Mucosa of rectum (tissue), 2 donors: ENCODE results near the gene ANAPC1.
"Not testable (repeated sequence)": the region's sequence is repeated elsewhere in the genome, so short reads cannot be mapped to it uniquely, and the experiment has no call there.

ENCODE experiments used
- H3K27ac ChIP-seq, 2 donors: one replicate each; pipeline ENCODE4 v1.7.0; 2013; ENCODE audit warnings: inconsistent platforms in 2 of 2, low read depth in 2 of 2, low read length in 2 of 2
- H3K27me3 ChIP-seq, 2 donors: one replicate each; pipeline ENCODE4 v1.7.0; 2013; ENCODE audit warnings: low read length in 2 of 2; ENCODE audit not compliant: control insufficient read depth in 2 of 2, insufficient read depth in 2 of 2
- H3K36me3 ChIP-seq, 2 donors: one replicate each; pipeline ENCODE4 v1.7.0; 2013; ENCODE audit warnings: low read length in 2 of 2; ENCODE audit not compliant: control insufficient read depth in 2 of 2, insufficient read depth in 2 of 2
- H3K4me1 ChIP-seq, 2 donors: one replicate each; pipeline ENCODE4 v1.7.0; 2013; ENCODE audit warnings: low read length in 2 of 2, mild to moderate bottlenecking in 1 of 2; ENCODE audit not compliant: control insufficient read depth in 2 of 2, insufficient read depth in 2 of 2
- H3K4me3 ChIP-seq, 2 donors: one replicate each; pipeline ENCODE4 v1.7.0; 2013; ENCODE audit warnings: low read length in 2 of 2
- H3K9ac ChIP-seq, 2 donors: one replicate each; pipeline ENCODE4 v1.7.0; 2013; ENCODE audit warnings: low read length in 2 of 2, low read depth in 1 of 2, mild to moderate bottlenecking in 1 of 2
- H3K9me3 ChIP-seq, 2 donors: one replicate each; pipeline ENCODE4 v1.7.0; 2013; ENCODE audit warnings: low read length in 2 of 2; ENCODE audit not compliant: control insufficient read depth in 2 of 2
- donor health status: healthy.
- donor health status: Normal muscosa, but diverticular disease.

Gene ANAPC1

DNA sequence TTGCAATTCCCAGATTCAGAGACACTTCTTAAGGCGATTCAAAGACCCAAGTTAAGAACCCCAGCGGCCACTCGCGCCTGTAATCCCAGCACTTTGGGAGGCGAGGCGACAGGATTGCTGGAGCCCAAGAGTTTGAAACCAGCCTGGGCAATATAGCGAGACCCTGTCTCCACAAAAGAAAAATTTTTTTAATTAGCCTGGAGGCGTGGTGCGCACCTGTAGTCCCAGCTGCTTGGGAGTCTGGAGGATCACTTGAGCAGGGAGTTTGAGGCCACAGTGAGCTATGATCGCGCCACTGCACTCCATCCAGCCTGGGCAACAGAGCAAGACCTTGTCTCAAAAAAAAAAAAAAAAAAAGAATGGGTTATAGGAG, 585 bp upstream of the ANAPC1 start:
- Histone ChIP-seq H3K4me3 (peak overlapping the region; percentile 92 to 98), H3K36me3 (no peaks in the 10 kb centered on the region)

DNA sequence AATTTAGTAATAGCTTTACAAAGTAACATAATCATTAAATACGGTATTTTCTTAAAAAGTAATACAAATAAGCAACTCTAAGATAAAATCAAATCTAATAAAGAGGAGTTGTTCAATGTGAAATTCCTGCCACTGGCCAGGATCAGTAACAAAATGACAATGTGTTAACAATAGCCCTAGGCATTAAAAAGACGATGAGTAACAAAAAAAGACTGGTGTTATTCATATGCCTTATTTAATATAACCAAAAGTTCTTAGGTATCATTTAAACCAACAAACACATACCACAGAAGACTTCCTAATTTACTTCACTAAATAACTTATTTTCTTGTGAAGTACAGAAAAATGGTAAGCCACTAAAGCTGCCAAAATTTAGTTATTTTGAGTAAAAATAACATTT, 11.2 kb downstream of the ANAPC1 start:
- not testable (repeated sequence) for H3K9me3 ChIP-seq, H3K27ac ChIP-seq, H3K9ac ChIP-seq, H3K36me3 ChIP-seq, H3K27me3 ChIP-seq, H3K4me3 ChIP-seq, H3K4me1 ChIP-seq

More for the DNA sequence above, 585 bp upstream of the ANAPC1 start:
- no peaks in the 10 kb centered on the region for H3K27me3 ChIP-seq
- H3K27ac ChIP-seq, result peak overlapping the region; percentile 83 to 87
- peak overlapping the region; percentile 86 to 90 for H3K9ac ChIP-seq
- H3K9me3 ChIP-seq, result no peaks in the 10 kb centered on the region
- peaks cover 2 to 6% of the 10 kb centered on the region in 2 donors for H3K4me1 ChIP-seq

DNA sequence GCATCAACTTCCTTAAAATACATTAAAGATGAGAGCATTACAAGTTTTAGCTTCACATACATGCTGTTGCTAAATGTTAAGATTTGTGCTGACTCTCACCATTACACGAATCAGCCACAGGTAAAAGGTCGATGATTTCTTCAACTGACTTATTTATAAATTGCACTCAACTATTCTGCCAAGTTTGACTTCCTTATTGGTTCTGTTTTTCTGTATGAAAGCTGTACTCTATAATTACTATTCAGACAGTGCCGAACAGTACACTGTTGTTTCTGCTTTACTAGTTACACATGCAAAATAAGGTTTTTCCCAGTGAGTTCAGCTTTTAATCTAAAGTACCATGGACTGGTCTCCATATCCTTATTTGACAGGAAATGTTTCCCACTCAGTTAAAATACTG, 18.9 kb downstream of the ANAPC1 start:
- H3K4me1 ChIP-seq, H3K36me3 ChIP-seq, H3K27ac ChIP-seq, H3K4me3 ChIP-seq, H3K9me3 ChIP-seq, H3K9ac ChIP-seq, H3K27me3 ChIP-seq: not testable (repeated sequence)

DNA sequence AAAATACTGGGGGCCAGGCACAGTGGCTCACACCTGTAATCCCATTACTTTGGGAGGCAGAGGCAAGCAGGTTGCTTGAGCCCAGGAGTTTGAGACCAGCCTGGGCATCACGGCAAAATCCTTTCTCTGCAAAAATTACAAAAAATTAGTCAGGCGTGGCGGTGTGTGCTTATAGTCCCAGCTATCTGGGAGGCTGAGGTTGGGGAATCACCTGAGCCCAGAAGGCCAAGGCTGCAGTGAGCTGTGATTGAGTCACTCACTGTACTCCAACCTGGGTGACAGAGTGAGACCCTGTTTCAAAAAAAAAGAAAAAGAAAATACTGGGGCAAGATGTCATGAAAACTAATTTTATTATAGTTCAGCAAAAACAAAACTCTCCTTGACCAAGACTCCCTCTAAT, 24.0 kb downstream of the ANAPC1 start:
- not testable (repeated sequence) for H3K4me1 ChIP-seq, H3K27me3 ChIP-seq, H3K4me3 ChIP-seq, H3K36me3 ChIP-seq, H3K9ac ChIP-seq, H3K27ac ChIP-seq, H3K9me3 ChIP-seq

DNA sequence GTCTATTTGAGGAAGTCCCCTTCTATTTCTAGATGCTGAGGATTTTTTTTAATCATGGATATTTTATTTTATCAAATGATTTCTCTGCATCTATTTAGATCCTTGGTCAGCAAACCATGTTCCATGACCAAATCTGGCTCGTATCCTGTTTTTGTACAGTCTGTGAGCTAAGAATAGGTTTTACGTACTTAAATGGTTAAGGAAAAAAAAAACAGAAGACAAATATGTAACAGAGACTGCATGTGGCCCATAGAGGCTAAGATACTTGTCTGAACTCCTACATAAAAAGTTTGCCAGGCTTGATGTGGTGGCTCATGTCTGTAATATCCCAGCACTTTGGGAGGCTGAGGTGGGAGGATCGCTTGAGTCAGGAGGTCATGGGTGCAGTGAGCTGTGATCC, 31.4 kb downstream of the ANAPC1 start:
- not testable (repeated sequence) for H3K36me3 ChIP-seq, H3K4me1 ChIP-seq, H3K9ac ChIP-seq, H3K4me3 ChIP-seq, H3K27me3 ChIP-seq, H3K9me3 ChIP-seq, H3K27ac ChIP-seq

DNA sequence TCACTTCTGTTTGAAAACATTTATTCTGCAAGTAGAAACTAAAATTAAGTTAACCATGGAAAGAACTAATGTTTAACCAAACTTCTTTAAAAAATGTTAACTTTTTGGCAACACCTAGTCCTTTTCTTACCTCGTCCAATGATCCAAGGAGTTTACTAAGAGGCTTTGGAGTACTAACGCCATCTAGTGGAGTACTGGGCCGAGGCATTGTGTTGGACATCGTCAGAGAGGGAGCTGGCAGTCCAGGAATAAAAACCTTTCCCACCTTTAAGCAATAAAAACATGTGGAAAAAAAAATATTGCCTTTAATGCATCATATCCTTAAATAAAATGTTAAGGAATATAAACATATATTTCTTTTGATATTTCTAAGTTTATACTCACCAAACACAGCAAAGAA, 33.3 kb downstream of the ANAPC1 start:
- not testable (repeated sequence) for H3K4me3 ChIP-seq

DNA sequence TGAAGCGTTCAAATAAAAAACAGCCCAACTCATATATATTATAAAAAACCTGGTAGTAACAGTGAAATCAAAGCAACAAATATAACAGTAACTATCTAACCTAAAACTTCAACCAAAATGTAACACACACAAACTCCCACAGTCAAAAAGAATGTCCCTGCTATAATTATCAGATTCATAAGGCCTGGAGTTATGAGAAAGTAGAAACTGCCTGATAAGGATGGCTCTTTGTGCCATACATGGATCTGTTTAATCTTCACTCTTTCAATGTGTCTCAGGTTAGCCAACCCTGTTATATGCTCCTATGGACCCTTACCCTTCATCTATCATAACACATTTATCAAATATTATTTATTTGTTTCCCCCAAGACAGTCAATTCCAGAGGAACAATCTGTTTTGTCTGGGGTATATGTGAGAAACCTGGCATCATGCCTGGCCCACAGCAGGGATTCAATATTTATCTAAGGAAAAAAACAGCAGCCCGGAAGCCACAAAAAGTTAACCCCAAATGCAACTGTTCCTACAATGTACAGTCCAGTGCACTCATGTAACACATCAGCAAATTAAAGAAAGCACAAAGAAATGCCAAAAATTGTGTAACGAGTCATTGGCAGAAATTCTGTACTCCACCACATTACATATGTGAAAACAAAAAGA, 44.2 kb downstream of the ANAPC1 start:
- not testable (repeated sequence) for H3K4me3 ChIP-seq, H3K27me3 ChIP-seq, H3K9me3 ChIP-seq, H3K27ac ChIP-seq, H3K4me1 ChIP-seq, H3K36me3 ChIP-seq, H3K9ac ChIP-seq

More for the DNA sequence above, 33.3 kb downstream of the ANAPC1 start:
- not testable (repeated sequence) for H3K9ac ChIP-seq, H3K27me3 ChIP-seq, H3K27ac ChIP-seq, H3K9me3 ChIP-seq, H3K4me1 ChIP-seq
- peaks cover 4 to 12% of the 10 kb centered on the region in 2 donors for H3K36me3 ChIP-seq

DNA sequence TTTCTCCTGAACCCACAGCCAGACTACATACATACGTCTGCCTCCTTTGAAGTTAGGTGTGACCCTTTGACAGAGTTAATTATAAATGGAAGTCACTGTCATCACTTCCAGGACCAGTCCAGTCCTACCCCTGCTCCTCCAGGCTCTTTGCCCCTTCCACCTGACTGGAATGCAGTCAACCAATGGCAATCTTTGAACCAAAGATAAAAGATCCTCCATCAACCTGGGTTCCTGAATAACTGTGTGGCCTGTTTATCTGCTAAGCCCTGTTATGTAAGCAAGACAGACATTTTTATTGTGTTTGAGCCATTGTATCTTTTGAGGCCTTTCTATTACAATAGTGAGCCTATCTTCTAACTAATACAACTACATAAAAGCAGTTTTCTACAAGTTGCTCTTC, 45.0 kb downstream of the ANAPC1 start:
- H3K27me3 ChIP-seq, H3K9ac ChIP-seq, H3K36me3 ChIP-seq, H3K27ac ChIP-seq, H3K4me3 ChIP-seq, H3K9me3 ChIP-seq, H3K4me1 ChIP-seq: not testable (repeated sequence)

DNA sequence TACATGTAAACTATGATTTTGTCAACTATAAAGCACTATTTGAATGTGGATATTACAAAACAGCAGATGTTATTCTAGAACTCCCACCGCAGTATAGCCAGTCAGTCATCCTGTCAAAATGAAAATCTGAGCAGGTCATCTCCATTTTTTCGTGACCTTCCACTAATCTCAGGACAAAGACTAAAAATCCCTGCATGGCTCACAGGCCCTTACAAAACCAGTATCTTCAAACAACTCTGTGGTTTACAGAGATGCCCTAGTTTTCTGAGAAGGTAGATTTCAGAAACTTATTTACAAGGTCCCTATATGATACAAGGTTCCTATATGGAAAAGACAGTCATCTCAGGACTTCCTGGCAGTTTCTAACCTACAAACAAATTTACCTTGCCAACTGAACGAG, 49.8 kb downstream of the ANAPC1 start:
- not testable (repeated sequence) for H3K27ac ChIP-seq, H3K9me3 ChIP-seq, H3K4me3 ChIP-seq, H3K27me3 ChIP-seq, H3K9ac ChIP-seq, H3K4me1 ChIP-seq
- peaks cover 7 to 11% of the 10 kb centered on the region in 2 donors for H3K36me3 ChIP-seq

DNA sequence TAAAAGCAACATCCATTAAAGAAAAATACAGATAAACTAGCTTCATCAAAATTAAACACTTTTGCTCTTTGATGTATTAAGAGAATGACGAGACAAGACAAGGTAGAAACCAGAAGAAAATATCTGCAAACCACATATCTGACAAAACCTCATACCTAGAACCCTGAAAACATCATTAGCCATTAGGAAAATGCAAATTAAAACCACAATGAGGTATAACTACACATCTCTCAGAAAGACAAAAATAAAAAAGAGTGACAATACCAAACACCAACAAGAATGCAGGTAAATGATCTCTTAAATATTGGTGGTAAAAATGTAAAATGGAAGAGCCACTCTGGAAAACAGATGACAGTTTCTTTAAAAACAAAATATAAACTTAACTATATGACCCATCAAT, 53.5 kb downstream of the ANAPC1 start:
- H3K36me3 ChIP-seq, result peaks cover 7 to 14% of the 10 kb centered on the region in 2 donors
- not testable (repeated sequence) for H3K9me3 ChIP-seq, H3K27me3 ChIP-seq, H3K4me3 ChIP-seq, H3K9ac ChIP-seq, H3K27ac ChIP-seq, H3K4me1 ChIP-seq

DNA sequence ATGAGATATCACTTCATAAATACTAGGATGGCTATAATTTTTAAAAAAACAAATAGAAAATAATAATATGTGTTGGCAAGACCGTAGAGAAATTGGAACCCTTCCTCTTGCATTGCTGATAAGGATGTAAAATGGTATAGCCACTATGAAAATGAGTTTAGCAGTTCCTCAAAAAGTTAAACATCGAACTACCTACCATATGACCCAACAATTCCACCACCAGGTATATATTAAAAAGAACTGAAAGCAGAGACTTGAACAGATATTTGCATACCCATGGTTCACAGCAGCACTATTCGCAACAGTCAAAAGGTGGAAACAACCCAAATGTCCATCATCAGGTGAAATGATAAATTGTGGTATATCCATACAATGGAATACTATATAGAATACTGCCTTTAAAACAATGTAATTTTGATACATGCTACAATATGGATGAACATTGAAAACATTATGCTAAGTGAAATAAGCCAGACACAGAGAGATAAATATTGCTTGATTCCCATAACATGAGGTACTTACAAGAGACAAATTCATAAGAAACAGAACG, 55.7 kb downstream of the ANAPC1 start:
- not testable (repeated sequence) for H3K4me1 ChIP-seq

More for the DNA sequence above, 55.7 kb downstream of the ANAPC1 start:
- H3K36me3 ChIP-seq, result peaks cover 7 to 13% of the 10 kb centered on the region in 2 donors
- not testable (repeated sequence) for H3K9ac ChIP-seq, H3K27me3 ChIP-seq, H3K9me3 ChIP-seq, H3K4me3 ChIP-seq, H3K27ac ChIP-seq
